ENCODE data around the gene IL22RA2. TPM values are rescaled to one million over a fixed set of nuclear protein-coding genes. Genes with fewer than 3 reads are reported as not detected.

The IL22RA2 gene
- total and polyA plus RNA-seq, 9 of the 15 experiments (the other 6 are each of a cell fraction or from before 2014, with no cell fraction given): 0.03 TPM; not detected in 8

GRCh38 chr6:137166247-137167098 lies 7.0 kb downstream of the IL22RA2 start (continued):
- TF ChIP-seq HOMEZ (CRISPR knock-in tag; IDR thresholded peaks at IDR 0.05): no peak
- TF ChIP-seq ZNF395 (CRISPR knock-in tag; IDR thresholded peaks at IDR 0.05): peak; percentile 49

GRCh38 chr6:137165375-137166246 lies 7.8 kb downstream of the IL22RA2 start:
- Histone ChIP-seq H3K27ac (ENCODE audit: extremely low read depth, low read depth, low read length) (no peak overlapping the region), H3K9me3 (replicated peaks; ENCODE audit: control insufficient read depth, insufficient read depth, low read depth, low read length) (no peaks in the 10 kb centered on the region; the same call in 1 of the 2 replicates), H3K36me3 (ENCODE audit: control insufficient read depth, insufficient read depth, low read length) (no peaks in the 10 kb centered on the region), H3K9me1 (ENCODE audit: control insufficient read depth, insufficient read depth, low read length) (no peaks in the 10 kb centered on the region), H3K4me3 (no peak overlapping the region), H4K20me1 (replicated peaks; ENCODE audit: control insufficient read depth, insufficient read depth, low read length) (no peaks in the 10 kb centered on the region), H3K27me3 (ENCODE audit: control insufficient read depth in 2 of 2, insufficient read depth in 2 of 2, low read length in 2 of 2) (no peaks in the 10 kb centered on the region), H3K9ac (ENCODE audit: insufficient read depth in 1 of 2, low read depth in 2 of 2, low read length in 2 of 2) (no peak overlapping the region), H2AFZ (ENCODE audit: low read depth, low read length) (peak overlapping the region; percentile 19; the same call in 1 of the 2 replicates), H3K79me2 (ENCODE audit: control insufficient read depth, insufficient read depth, low read length) (no peaks in the 10 kb centered on the region), H3K4me2 (ENCODE audit: insufficient read depth, low read length) (no peak overlapping the region), H3K4me1 (replicated peaks in 1 of 2; ENCODE audit: control insufficient read depth in 2 of 2, insufficient read depth in 2 of 2, low read length in 2 of 2) (peaks cover 0 to 34% of the 10 kb centered on the region in 2 experiments; a peak in 4 of 5 replicates)
- peak; percentile 78 for ATAC-seq
- intact Hi-C loops (cut with micrococcal nuclease): loop anchor here (1.0 to 5.0 kb wide), 4 partner anchors 71 to 149 kb away; no protein-coding TSS in a partner anchor
- in situ Hi-C loops (cut with MboI): loop anchor here (5.0 kb wide), 1 partner anchor 73 kb away; no protein-coding TSS in a partner anchor
- 34% methylated on average over 9 of the region's 9 CpGs for WGBS (ENCODE audit: insufficient coverage, low coverage, missing lambda C conversion rate)
- FAIRE-seq: peak; percentile 37
- BruUV-seq (replicated peaks): no TSS peak
- peak in 3 of 4 experiments; percentile 28 to 76 (median 45) for DNase-seq (ENCODE audit: extremely low read depth in 1 of 4, low spot score in 3 of 4)
- CTCF ChIA-PET (ENCODE audit: low intra/inter-chr PET ratio): interaction anchor here (1.7 kb wide), 1 partner anchor 71 kb away, joined by 6 read pairs; no protein-coding TSS in a partner anchor
- POLR2A ChIA-PET: interaction anchor here (0.7 to 1.1 kb wide), 2 partner anchors 48 to 68 kb away, joined by 3 read pairs; no protein-coding TSS in a partner anchor
- no peak for TF ChIP-seq TAL1 (IDR thresholded peaks at IDR 0.05)
- TF ChIP-seq HMBOX1 (IDR thresholded peaks at IDR 0.05): 0 out of 2 replicates have a peak, but pooled peaks have one; percentile 26
- no peak for TF ChIP-seq ZNF280B (CRISPR knock-in tag; IDR thresholded peaks at IDR 0.05)

All from K562 (cell line).